HG02973 (cell line): Measurements from ENCODE around the gene SLC29A2.
"Not testable (repeated sequence)": the region's sequence is repeated elsewhere in the genome, so short reads cannot be mapped to it uniquely, and the experiment has no call there.

Experiments
- ATAC-seq: cut with Tn5 transposase; IDR thresholded peaks from one replicate; pipeline ENCODE4 v1.9.1; 2021; ENCODE audit warnings: moderate library complexity; ENCODE audit not compliant: unreplicated experiment

Gene SLC29A2

DNA sequence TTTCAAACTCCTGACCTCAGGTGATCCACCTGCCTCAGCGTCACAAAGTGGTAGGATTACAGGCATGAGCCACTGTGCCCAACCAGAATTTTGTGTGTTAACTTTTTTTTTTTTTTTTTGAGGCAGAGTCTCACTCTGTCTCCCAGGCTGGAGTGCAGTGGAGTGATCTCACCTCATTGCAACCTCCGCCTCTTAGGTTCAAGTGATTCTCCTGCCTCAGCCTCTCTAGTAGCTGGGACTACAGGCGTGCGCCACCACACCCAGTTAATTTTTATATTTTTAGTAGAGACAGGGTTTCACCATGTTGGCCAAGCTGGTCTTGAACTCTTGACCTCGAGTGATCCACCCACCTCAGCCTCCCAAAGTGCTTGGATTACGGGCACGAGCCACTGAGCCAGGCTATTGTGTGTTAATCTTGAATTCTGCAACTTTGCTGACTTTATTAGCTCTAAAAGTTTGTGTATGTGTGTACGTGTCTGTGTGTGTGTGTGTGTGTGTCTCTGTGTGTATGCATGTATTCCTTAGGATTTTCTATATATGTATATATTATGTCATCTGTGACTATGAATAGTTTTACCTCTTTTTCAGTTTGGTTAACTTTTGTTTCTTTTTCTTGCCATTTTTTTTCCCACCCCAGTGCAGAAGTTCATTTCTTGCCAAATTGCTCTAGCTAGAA, 20.9 kb downstream of the SLC29A2 start:
- ATAC-seq = not testable (repeated sequence)

DNA sequence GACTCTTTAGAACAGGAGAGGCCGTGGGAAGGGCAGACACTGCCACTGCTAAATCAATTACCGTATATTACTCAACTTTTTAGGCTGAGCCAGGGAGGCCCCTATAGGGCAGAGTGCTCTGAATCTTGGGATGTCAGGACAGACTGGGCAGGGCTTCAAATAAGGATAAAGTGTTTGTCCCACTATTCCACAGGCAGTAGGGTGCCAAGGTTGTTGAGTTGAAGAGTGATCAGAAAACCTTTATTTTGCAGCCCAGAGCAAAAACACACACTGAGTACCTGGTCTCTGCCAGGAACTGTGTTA, 22.5 kb downstream of the SLC29A2 start:
- no peak for ATAC-seq

DNA sequence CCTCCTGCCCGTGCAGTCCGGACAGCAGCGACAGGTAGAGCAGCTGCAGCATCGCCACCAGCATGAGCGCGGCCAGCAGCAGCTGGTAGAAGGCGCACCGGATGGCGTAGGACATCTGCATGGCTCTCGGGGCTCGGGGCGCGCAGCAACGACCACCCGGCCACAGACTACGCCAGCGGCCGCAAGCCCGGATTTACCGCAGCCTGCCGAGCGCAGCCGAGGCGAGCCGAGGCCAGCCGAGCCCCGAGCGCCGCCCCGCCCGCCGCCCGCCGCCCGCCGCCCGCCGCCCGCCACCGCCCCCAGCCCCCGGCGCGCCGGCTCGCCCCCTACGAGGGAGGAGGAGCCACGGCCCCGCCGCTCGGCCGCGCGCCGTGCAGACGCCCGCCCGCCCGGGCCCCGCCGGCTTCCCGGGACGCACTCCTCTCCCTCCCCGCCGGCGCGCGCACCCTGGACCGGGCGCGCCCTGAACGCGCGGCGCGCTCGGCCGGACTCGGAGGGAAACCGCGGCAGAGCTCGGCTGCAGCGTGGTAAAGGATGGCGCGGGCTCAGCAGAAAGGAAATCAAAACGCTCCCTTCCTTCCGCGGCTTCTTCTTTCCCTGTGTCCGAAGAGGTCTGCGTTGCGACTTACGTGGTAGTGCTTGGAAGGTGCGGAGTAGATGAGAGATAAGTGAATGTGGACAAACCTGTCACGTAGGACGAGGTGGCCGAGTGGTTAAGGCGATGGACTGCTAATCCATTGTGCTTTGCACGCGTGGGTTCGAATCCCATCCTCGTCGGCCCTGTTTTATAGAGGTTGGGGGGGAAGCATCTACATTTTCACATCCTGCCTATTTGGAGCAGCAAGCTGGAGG, 23.9 kb downstream of the SLC29A2 start, which contains the start of gene B4GAT1:
Gene B4GAT1, minus strand, starts transcription at position 205 of the 852 bp plus-strand sequence. Its CDS starts 84 bp downstream, at position 121.
- ATAC-seq = peak; percentile 37

DNA sequence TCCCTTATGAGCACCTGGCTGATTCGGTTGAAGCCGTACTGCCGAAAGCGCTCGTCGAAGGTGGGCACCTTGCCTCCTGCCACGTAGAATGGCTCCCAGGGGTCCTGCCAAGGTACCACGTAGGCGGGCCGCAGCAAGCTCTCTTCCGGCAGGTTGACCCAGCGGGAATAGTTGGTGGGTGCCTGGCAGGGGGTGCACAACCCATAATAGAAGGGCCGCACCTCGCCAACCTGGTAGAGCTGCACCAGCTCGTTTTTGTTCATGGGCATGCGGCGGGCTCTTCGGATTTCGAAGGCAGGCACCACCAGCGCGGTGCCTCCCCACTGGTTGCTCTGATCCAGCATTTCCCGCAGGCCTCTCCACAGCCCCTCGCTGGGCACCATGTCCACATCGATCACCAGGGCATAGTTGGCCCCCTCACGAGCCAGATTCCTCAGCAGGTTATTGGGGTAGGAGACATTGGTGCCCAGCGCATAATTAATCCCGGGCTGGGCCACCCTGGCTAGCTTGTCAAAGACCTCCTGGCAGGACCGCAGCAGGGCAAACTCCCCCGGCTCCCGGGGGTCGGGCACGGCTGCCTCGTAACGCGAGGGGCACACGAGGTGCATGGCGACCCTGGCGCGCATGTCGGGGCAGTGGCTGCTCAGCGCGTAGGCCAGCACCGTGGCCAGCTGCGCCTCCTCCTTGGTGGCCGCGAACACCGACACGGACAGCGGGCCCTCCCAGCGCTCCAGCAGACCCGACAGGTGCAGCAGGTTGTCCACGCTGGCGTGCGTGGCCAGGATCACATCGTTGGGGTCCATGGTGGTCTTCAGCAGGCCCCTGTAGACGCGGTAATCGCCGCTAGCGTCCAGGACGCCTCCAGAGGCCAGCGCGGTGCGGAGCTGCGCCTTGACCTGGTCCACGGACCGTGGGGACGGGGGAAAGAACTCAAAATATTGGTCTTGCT, 24.8 kb downstream of the SLC29A2 start:
- no peak for ATAC-seq

DNA sequence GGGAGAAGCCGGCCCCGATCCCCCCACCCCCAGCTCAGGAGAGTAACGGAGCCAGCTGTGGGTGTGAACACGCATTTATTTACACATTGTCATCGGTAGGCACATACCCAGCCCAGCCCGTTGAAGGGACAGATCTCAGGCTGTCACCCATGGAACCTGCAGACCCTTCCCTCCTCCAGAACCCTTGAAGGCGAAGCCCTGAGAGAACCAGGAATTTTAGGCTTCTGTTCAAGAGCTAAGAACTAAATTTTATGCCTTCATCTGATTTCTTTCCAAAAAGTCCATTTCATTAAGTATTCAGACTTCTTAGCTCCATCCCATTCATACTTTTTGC, 26.3 kb downstream of the SLC29A2 start:
- ATAC-seq = no peak

DNA sequence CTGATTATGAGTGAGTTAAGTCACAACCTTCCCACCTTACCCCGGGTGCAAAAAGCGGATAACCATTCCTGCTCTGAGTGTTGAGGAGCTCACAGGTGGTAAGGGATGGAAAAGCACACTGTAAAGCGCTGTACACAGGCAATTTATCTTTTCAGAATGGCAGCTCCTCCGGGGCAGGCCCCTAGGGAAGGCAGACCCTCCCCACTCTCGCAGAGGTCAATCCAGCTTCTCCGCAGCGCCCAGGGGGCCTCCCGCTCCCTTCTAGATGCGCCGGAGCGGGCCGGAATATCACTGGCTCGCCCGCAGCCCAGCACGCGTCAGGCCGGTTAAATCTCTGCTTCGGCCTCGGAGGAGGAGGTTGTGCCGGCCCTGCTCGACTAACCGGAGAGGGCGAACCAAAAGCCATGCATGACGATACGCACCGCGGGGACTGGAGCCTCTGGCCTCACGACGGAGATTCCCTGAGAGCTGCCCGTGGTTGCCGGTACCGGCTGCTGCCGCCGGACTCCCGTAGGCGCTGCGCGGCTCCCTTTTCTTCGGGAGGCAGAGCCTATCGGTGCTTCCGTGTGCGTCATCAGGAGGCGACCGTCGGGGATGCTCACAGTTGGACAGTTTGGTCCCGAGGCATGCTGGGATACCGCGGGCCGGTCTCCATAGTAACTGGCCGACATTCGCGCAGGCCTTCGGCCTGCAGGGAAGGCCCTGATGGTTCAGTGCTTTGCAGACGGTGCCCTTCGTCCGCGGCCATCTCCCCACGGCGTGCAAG, 26.8 kb downstream of the SLC29A2 start, which contains the start of gene BRMS1:
Gene BRMS1, minus strand, starts transcription at position 555 of the 766 bp plus-strand sequence. CDS start 2,870 bp downstream, outside the sequence.
- peak; percentile 46 for ATAC-seq

DNA sequence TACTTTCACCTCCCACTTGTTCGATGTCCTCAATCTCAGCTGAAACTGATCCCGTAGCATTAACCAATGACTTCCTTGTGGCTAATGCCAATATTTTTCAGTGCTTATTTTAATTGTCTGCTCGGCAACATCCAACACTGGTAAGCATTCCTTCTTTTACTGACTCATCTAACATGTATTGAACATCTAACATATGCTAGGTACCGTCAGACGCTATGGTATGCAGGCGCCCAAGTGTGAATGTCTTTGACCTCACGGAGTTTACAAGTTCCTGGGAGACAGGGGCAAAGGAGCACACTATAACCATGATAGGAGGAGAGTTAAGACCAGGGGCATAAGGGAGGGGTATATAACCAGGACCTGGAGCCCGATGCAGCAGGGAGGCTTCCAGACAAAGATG, 28.4 kb downstream of the SLC29A2 start:
- ATAC-seq = no peak

DNA sequence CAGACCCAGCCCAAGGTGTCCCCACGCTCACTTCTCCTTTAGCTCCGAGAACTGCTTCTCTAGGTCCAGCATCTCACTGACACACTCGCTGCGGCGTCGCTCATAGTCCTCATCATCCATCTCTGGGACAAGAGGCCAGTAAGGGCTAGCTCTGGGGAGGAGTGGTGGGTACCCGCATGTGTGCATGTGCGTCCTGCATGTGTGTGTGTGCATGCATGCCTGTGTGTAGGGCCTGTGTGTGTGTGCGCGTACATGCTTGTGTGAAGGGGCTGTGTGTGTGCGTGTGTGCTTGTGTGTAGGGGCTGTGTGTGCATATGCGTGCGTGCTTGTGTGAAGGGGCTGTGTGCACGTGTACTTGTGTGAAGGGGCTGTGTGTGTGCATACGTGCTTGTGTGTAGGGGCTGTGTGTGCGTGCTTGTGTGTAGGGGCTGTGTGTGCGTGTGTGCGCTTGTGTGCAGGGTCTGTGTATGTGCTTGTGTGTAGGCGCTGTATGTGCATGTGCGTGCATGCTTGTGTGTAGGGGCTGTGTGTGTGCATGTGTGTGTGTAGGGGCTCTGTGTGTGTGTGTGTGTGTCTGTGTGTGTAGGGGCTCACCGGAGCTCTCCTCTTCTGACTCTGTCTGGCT, 29.9 kb downstream of the SLC29A2 start:
- no peak for ATAC-seq

DNA sequence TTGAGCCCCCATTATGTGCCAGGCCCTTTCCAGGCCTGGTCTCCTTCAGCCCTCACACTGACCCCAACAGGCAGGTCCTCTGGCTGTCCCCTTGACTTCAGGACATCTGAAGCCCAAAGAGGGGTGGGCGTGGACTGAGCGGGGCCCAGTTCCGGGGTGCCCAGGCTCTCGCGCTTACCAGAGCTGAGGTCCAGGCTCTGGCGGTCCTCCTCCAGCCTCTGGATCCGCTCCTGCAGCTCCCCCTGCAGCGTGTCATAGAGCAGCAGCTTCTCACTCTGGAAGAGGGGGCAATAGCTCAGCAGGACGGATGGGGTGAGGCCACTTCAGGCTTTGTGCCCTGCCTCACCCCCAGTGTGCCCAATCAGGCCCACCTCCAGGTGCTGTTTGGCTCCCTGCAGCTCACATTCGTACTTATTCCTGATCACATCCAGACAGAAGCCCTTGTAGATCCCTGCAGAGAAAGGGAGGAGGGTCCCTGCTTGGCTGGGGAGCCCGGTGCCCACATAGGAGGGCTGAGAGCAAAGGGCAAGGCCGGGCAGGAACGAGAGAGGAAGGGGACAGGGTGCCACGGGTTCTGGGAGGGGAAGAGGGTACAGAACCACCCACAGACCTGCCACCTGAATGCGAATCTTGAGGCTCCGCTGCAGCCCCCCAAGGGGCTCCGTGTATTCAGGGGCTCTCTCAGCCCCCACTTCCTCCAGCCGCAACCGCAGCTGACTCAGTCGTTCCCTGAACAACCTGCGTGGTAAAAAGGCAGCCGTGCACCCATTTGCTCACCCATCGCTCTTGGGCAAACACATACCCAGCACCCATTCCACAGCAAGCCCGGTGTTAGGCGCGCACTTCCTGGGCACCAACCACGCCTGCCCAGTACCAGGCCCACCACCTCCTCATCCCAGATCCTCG, 30.7 kb downstream of the SLC29A2 start:
- ATAC-seq = no peak

DNA sequence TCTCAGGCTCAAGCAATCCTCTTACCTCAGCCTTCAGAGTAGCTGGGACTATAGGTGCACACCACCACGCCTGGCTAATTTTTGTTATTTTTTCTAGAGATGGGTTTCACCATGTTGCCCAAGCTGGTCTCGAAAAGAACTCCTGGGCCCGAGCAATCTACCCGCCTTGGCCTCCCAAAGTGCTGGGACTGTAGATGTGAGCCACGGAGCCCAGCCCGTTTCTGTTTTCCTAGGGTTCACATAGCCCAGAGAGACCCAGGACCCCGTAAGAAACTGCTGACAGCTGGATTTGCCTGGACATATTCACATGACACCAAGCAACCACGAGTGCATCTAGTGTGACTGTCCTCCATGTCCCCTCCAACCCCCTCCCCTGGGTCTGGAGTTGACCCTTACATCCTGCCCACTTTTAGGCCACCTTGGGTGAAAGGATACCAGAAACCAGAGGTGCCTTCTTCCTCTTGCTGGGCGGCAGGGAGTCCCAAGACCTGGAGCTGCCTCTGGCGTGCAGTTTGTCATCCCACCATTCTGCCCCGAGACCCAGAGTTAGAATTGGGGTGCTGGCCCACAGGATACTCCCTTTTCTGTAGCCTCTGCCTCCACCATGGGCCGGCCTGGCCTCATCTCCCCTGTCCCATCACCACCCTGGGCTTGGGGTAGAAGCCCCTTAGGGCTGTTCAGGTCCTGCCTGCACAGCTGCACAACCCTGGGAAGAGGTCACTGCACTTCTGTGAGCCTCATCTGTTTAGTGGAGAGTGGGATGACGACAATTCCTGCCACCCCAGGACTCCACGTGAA, 31.7 kb downstream of the SLC29A2 start:
- no peak for ATAC-seq

DNA sequence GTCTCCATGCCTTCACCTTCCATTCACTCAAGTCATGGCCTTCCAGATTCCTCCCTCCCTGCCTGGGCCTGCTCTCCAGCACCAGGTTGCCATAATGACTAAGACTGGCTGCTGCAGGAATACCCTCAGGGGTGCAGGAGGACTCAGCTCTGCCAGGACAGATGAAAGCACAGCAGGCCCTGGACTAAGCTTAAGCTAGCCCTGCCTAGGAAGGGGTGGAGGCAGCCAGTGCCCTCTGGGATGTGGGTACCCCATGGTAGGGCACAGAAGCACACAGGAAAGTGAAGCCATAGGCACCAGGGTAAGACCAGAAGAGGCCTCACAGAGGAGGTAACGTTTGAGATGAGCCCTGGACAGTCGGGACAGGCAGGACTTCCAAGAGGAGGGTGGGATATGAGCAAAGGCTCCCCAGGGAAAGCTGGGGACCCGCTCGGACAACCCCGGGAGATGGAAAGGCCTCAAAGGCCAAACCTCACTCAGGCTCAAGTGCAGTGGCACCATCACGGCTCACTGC, 32.3 kb downstream of the SLC29A2 start:
- ATAC-seq = no peak

DNA sequence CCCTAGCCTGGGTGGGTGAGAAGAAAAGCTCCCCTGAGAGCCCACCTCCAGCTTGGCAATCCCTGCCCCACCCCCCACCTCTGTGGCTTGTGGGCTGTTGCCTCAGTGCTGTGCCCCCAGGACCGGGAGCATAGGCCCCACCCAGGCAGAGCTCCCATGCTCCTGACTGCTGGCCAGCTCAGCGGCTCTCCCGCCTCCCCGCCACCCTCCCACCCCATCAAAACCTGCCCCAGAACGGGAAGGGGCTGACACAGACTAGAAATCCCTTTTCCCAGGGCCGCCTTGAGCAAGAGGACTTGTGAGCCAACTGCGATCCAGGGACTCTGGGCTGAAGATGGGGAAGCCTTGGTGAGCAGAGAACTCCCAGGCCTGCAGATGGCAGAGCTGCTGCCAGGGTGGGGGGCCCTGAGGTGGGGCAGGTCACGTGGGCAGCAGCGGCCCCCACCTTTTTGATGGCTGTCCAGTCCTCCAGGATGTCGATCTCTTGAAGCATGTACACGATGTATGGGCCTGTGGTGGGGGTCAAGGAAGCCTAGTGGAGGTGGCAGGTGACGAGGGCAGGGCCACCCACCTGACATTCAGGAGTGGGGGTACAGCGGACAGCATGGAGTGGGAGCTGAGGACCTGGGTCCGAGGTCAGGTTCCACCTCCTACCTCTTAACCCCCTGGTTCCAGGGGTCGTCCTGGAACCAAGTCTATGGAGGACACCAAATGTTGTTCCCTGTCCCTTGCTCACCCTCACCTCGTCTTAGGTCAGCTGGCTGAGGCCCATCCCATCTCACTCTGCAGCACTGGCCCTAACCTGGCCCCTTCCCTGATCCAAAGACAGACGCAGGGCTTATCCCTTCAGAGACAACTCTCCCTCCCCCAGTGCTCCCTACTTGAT, 33.0 kb downstream of the SLC29A2 start:
- ATAC-seq = no peak

DNA sequence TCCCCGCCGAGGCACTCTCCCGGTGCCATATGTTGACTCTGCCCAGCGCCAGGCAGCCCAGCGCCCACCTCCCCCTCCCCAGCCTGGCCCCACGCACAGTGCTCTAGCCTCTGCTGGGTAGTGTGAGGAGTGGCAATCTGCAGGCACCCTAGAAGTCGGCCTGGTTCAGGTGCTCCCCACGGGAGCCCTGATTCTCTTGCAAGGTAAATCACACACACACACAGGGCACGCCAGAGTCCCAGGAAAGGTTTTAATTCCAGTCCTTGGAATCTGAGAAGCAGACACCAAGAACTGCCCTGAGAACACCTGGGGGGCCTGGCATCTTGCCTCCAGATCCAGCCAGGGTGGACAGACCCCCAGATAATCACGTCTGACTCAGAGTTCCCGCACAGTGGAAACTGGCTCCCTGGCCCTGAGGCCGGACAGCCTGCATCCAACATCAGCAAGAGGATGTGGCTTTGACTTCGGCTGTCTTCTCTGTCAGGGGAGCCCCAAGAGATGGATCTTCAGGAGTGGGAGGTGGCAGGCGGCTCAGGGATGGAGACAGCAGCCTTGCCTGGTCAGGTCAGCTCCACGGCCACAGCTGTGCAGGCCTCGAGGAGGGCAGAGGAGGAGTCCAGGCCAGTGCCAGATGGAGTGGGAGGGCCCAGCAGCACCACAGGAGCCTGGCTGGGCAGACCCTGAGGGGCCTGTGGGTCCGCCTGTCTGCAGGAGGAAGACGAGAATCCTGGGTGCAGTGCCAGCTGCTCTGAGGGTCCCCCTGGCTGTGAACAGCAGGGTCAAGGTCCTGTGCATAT, 34.3 kb downstream of the SLC29A2 start:
- no peak for ATAC-seq

DNA sequence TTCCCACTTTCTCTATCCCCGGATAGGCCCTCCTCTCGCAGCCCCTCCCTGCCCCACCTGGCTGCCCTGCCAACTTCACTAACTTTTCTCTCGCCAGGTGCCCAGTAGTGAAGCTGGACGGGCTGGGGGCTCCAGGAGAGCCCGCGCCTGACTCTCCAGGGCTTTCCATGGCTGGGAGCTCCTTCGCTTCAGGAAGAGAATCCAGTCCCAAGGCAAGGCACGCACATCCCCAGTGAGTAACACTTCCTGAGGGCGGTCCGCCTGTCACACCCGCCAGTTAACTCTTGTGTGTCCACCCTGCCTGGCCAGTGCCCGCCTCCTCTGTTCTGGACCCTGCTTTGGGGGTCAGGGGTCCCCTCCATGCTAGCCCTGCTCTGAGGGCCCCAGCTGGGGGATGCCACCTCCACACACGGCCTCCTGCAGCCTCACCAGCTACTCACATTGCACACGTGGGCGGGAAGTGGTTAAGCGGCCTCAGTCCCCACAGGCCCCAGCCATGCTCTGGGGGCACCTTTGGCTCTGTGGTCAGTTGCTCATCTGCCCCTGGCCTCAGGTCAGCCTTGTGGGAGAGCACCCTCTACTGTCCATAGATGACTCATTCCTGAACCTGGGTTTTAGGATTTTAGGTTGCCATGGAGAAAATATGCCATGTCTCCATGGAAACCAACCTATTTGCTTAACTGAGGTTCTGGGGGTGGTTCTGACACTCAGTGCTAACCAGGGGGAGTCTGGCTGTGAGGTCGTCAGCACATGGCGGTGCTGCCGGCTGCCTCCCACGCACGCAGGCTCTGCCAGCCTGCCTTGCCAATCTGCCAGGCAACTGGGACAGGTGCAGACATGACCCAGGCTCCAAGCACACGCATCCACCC, 35.1 kb downstream of the SLC29A2 start, which contains the start of gene RIN1:
Gene RIN1, minus strand, starts transcription at position 201 of the 869 bp plus-strand sequence. Its CDS starts 32 bp downstream, at position 169.
- peak; percentile 54 for ATAC-seq
